HepG2 (cell line): ENCODE data around the gene KPNA3. TPM values are rescaled to one million over a fixed set of nuclear protein-coding genes. Genes with fewer than 3 reads are reported as not detected.

ENCODE experiments used
- ATAC-seq: fragments of 200-7000 bp; cut with Tn5 transposase; 3 replicates; pipeline ENCODE4 v1.9.1; 2020; ENCODE audit warnings: mild to moderate bottlenecking, moderate library complexity
- BruUV-seq: library from RNA; stranded (reverse); fragments of 400-500 nt; replicated peaks from 2 replicates; lab custom pipeline; 2021; lab: Mats Ljungman, UMichigan
- CTCF ChIA-PET: fragments of 300-600 bp; formaldehyde crosslinking; extraction: SDS; loops from one replicate; lab custom pipeline; 2021; ENCODE audit warnings: low total read pairs, inconsistent platforms, low intra/inter-chr PET ratio; lab: Yijun Ruan, JAX
- POLR2A ChIA-PET: fragments of 350-600 bp; sonication (Branson Sonifier 250); formaldehyde crosslinking; loops from one replicate; lab custom pipeline; 2020; ENCODE audit warnings: antibody characterized with exemption, inconsistent platforms; lab: Yijun Ruan, JAX
- DNase-seq: peaks from one replicate; pipeline ENCODE4 v3.0.0-alpha.2; 2015; ENCODE audit warnings: low spot score
- FAIRE-seq: peaks from 3 replicates; lab custom pipeline; 2011; peaks lifted over from hg19 to GRCh38; lab: Jason Lieb, UNC
- H2AFZ ChIP-seq: one replicate; pipeline ENCODE4 v1.6.1; 2011; ENCODE audit warnings: low read length, inconsistent platforms
- H3K27ac ChIP-seq: fragments of 300-600 bp; 3 replicates; pipeline ENCODE4 v1.8.0; 2011; ENCODE audit warnings: mixed run types, mild to moderate bottlenecking, mixed read lengths, low read length, inconsistent platforms; ENCODE audit not compliant: insufficient read depth; ENCODE audit errors: extremely low read length
- H3K27me3 ChIP-seq, 2 experiments: fragments of 200-600 bp in 1 of 2; 2 replicates in 1 of 2; 3 replicates in 1 of 2; pipeline versions ENCODE4 v1.6.0 to v1.8.0; 2011; ENCODE audit warnings: low read length in 2 of 2, mild to moderate bottlenecking in 2 of 2, moderate library complexity in 2 of 2, inconsistent platforms in 1 of 2; ENCODE audit not compliant: insufficient read depth in 2 of 2, control insufficient read depth in 1 of 2
- H3K36me3 ChIP-seq, 2 experiments: fragments of 200-600 bp in 1 of 2; replicated peaks in 1 of 2; 2 replicates in 1 of 2; 3 replicates in 1 of 2; pipeline versions ENCODE4 v1.5.1 to v1.8.0; 2011; ENCODE audit warnings: low read length in 2 of 2, inconsistent platforms in 1 of 2; ENCODE audit not compliant: insufficient read depth in 2 of 2, control insufficient read depth in 1 of 2
- H3K4me1 ChIP-seq: 2 replicates; pipeline ENCODE4 v1.5.1; 2012; ENCODE audit warnings: low read length, inconsistent platforms; ENCODE audit not compliant: insufficient read depth
- H3K4me2 ChIP-seq: 2 replicates; pipeline ENCODE4 v1.6.0; 2011; ENCODE audit warnings: low read depth, low read length, inconsistent platforms
- H3K4me3 ChIP-seq, 3 experiments: fragments of 200-600 bp in 1 of 3; sonication (generic), shearing (Covaris generic) in 1 of 3; replicated peaks in 1 of 3; 2 replicates each; pipeline ENCODE4 v1.5.1; 2011 to 2016; ENCODE audit warnings: low read length in 3 of 3, inconsistent platforms in 2 of 3, low read depth in 2 of 3, mild to moderate bottlenecking in 2 of 3, control low read depth in 1 of 3, mixed read lengths in 1 of 3; ENCODE audit not compliant: insufficient read depth in 1 of 3
- H3K79me2 ChIP-seq: one replicate; pipeline ENCODE4 v1.6.1; 2011; ENCODE audit warnings: low read length, inconsistent platforms; ENCODE audit not compliant: insufficient read depth
- H3K9ac ChIP-seq: 2 replicates; pipeline ENCODE4 v1.6.0; 2011; ENCODE audit warnings: mild to moderate bottlenecking, low read depth, low read length, inconsistent platforms; ENCODE audit not compliant: insufficient read depth
- H3K9me3 ChIP-seq: 2 replicates; pipeline ENCODE4 v1.5.1; 2012; ENCODE audit warnings: mild to moderate bottlenecking, low read length
- H4K20me1 ChIP-seq: 2 replicates; pipeline ENCODE4 v1.6.0; 2011; ENCODE audit warnings: inconsistent platforms, mild to moderate bottlenecking, low read length, moderate library complexity; ENCODE audit not compliant: insufficient read depth
- ARID5B ChIP-seq: IDR thresholded peaks from 2 replicates; pipeline ENCODE4 v1.4.0; 2020; ENCODE audit warnings: mild to moderate bottlenecking, missing genetic modification reagents
- HNF4A ChIP-seq: sonication (generic); formaldehyde crosslinking; IDR thresholded peaks from 2 replicates; pipeline ENCODE4 v1.4.0; 2020; ENCODE audit warnings: missing genetic modification reagents
- JUNB ChIP-seq: sonication (generic); formaldehyde crosslinking; IDR thresholded peaks from 2 replicates; pipeline ENCODE4 v1.8.0; 2022; ENCODE audit warnings: missing genetic modification reagents, mild to moderate bottlenecking, borderline replicate concordance
- ZBTB7B ChIP-seq: sonication (generic); formaldehyde crosslinking; IDR thresholded peaks from 2 replicates; pipeline ENCODE4 v1.4.0; 2020; ENCODE audit warnings: missing genetic modification reagents
- ZNF792 ChIP-seq: IDR thresholded peaks from 2 replicates; pipeline ENCODE4 v1.6.1; 2016
- WGBS: methylation state at CpG from one replicate; pipeline ENCODE4 v1.1.6; 2017; ENCODE audit warnings: low lambda C conversion rate; 5-methylcytosine and 5-hydroxymethylcytosine counted together
- in situ Hi-C: cut with HindIII; loops from 2 replicates; pipeline ENCODE4 v1.10.0; 2017; ENCODE audit warnings: low pct_unique_long_range_greater_than_20kb; ENCODE audit not compliant: extremely low pct_ligation_motif_present
- intact Hi-C: fragments of 100-400 bp; cut with micrococcal nuclease; formaldehyde crosslinking; loops from one replicate; pipeline ENCODE4 v1.10.0; 2022; ENCODE audit not compliant: unreplicated experiment
- polyA plus RNA-seq, 8 experiments: library from polyadenylated mRNA; depleted of rRNA in 3 of 8; stranded (reverse) in 7 of 8; unstranded in 1 of 8; fragments of >200 nt; fragmentation: Illumina TruSeq in 4 of 8; extraction: Trizol in 4 of 8; gene quantifications; 2 replicates each; pipeline versions ENCODE4 v1.2.1 to v1.2.3, GENCODE V29; 2011 to 2016; ENCODE audit warnings: low read depth in 4 of 8, missing spikeins in 1 of 8, mixed read lengths in 1 of 8; ENCODE audit not compliant: insufficient read depth in 1 of 8
- total RNA-seq, 5 experiments: library from RNA; depleted of rRNA; stranded (reverse); fragments of >200 nt; fragmentation: Illumina TruSeq; extraction: Trizol; gene quantifications; 2 replicates each; pipeline ENCODE4 v1.2.3, GENCODE V29; 2016; ENCODE audit warnings: low read depth in 1 of 5
- TF ChIP-seq, protein P1 (sequence below): sonication (generic); formaldehyde crosslinking; IDR thresholded peaks from 2 replicates; pipeline ENCODE4 v1.9.0; 2022; ENCODE audit warnings: missing genetic modification reagents, mild to moderate bottlenecking, borderline replicate concordance
- TF ChIP-seq, protein P2 (sequence below): sonication (generic); formaldehyde crosslinking; IDR thresholded peaks from 2 replicates; pipeline ENCODE4 v1.4.0; 2020; ENCODE audit warnings: missing genetic modification reagents, borderline replicate concordance
- TF ChIP-seq, protein P3 (sequence below): sonication (generic); formaldehyde crosslinking; conservative IDR thresholded peaks from 2 replicates; pipeline ENCODE4 v1.8.0; 2022; ENCODE audit warnings: low read depth, missing genetic modification reagents
- TF ChIP-seq, protein P4 (sequence below): sonication (generic); formaldehyde crosslinking; conservative IDR thresholded peaks from 2 replicates; pipeline ENCODE4 v1.4.0; 2020; ENCODE audit warnings: mild to moderate bottlenecking, missing genetic modification reagents, moderate library complexity

The KPNA3 gene
- total and polyA plus RNA-seq, 2 of the 13 experiments (the other 11 are each of a cell fraction or from before 2014, with no cell fraction given), result 13.0 to 28.9 TPM

DNA sequence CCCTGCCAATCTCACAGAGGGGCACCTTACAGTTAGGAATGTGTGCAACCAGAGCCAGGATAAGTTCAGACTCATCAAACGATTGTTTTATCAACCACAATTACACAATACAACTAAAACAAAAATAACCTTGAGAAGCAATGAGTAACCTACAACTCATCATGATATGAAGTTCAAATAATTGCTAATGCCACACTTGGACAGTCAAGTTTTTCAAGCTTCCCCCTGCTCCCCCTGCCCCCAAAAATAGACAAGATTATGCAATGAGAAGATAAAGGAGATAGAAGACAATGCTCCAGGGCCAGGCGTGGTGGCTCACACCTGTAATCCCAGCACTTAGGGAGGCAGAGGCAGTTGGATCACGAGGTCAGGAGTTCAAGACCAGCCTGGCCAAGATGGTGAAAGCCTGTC is 13.6 kb upstream of the KPNA3 start:
- CTCF ChIA-PET, result no interaction called here
- Histone ChIP-seq H4K20me1 (no peaks in the 10 kb centered on the region), H3K27ac (peak overlapping the region; percentile 20), H3K9ac (no peak overlapping the region), H3K9me3 (no peaks in the 10 kb centered on the region), H3K4me2 (no peak overlapping the region), H3K4me3 (no peak overlapping the region), H3K27me3 (no peaks in the 10 kb centered on the region), H3K36me3 (no peaks in the 10 kb centered on the region), H2AFZ (no peak overlapping the region), H3K79me2 (no peaks in the 10 kb centered on the region), H3K4me1 (peaks cover 67% of the 10 kb centered on the region)
- WGBS, result 9% methylated on average over 3 of the region's 3 CpGs
- POLR2A ChIA-PET, result interaction anchor here (0.7 to 10.9 kb wide), 7 partner anchors 9 to 115 kb away, joined by 3 to 193 read pairs (median 3); partner anchors contain the start of genes EBPL and KPNA3
- FAIRE-seq, result no peak
- in situ Hi-C loops (no loop called here), intact Hi-C loops (no loop called here)
- no TSS peak for BruUV-seq
- peak; percentile 57 for ATAC-seq
- DNase-seq, result peak; percentile 90
- peak; percentile 32; the same call in 1 of the 2 replicates for TF ChIP-seq ZBTB7B (CRISPR knock-in tag)
- TF ChIP-seq, protein P1, sequence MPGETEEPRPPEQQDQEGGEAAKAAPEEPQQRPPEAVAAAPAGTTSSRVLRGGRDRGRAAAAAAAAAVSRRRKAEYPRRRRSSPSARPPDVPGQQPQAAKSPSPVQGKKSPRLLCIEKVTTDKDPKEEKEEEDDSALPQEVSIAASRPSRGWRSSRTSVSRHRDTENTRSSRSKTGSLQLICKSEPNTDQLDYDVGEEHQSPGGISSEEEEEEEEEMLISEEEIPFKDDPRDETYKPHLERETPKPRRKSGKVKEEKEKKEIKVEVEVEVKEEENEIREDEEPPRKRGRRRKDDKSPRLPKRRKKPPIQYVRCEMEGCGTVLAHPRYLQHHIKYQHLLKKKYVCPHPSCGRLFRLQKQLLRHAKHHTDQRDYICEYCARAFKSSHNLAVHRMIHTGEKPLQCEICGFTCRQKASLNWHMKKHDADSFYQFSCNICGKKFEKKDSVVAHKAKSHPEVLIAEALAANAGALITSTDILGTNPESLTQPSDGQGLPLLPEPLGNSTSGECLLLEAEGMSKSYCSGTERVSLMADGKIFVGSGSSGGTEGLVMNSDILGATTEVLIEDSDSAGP (CRISPR knock-in tag), result no peak
- TF ChIP-seq HNF4A (CRISPR knock-in tag), result peak; percentile 55; the same call in 1 of the 2 replicates
- 0 out of 2 replicates have a peak, but pooled peaks have one; percentile 25 for TF ChIP-seq ZNF792 (CRISPR knock-in tag)
- TF ChIP-seq, protein P2, sequence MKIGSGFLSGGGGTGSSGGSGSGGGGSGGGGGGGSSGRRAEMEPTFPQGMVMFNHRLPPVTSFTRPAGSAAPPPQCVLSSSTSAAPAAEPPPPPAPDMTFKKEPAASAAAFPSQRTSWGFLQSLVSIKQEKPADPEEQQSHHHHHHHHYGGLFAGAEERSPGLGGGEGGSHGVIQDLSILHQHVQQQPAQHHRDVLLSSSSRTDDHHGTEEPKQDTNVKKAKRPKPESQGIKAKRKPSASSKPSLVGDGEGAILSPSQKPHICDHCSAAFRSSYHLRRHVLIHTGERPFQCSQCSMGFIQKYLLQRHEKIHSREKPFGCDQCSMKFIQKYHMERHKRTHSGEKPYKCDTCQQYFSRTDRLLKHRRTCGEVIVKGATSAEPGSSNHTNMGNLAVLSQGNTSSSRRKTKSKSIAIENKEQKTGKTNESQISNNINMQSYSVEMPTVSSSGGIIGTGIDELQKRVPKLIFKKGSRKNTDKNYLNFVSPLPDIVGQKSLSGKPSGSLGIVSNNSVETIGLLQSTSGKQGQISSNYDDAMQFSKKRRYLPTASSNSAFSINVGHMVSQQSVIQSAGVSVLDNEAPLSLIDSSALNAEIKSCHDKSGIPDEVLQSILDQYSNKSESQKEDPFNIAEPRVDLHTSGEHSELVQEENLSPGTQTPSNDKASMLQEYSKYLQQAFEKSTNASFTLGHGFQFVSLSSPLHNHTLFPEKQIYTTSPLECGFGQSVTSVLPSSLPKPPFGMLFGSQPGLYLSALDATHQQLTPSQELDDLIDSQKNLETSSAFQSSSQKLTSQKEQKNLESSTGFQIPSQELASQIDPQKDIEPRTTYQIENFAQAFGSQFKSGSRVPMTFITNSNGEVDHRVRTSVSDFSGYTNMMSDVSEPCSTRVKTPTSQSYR, result peak; percentile 71; the same call in 1 of the 2 replicates
- peak; percentile 60; the same call in 1 of the 2 replicates for TF ChIP-seq JUNB (CRISPR knock-in tag)
- TF ChIP-seq, protein P3, sequence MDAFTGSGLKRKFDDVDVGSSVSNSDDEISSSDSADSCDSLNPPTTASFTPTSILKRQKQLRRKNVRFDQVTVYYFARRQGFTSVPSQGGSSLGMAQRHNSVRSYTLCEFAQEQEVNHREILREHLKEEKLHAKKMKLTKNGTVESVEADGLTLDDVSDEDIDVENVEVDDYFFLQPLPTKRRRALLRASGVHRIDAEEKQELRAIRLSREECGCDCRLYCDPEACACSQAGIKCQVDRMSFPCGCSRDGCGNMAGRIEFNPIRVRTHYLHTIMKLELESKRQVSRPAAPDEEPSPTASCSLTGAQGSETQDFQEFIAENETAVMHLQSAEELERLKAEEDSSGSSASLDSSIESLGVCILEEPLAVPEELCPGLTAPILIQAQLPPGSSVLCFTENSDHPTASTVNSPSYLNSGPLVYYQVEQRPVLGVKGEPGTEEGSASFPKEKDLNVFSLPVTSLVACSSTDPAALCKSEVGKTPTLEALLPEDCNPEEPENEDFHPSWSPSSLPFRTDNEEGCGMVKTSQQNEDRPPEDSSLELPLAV (CRISPR knock-in tag), result no peak
- TF ChIP-seq, protein P4, sequence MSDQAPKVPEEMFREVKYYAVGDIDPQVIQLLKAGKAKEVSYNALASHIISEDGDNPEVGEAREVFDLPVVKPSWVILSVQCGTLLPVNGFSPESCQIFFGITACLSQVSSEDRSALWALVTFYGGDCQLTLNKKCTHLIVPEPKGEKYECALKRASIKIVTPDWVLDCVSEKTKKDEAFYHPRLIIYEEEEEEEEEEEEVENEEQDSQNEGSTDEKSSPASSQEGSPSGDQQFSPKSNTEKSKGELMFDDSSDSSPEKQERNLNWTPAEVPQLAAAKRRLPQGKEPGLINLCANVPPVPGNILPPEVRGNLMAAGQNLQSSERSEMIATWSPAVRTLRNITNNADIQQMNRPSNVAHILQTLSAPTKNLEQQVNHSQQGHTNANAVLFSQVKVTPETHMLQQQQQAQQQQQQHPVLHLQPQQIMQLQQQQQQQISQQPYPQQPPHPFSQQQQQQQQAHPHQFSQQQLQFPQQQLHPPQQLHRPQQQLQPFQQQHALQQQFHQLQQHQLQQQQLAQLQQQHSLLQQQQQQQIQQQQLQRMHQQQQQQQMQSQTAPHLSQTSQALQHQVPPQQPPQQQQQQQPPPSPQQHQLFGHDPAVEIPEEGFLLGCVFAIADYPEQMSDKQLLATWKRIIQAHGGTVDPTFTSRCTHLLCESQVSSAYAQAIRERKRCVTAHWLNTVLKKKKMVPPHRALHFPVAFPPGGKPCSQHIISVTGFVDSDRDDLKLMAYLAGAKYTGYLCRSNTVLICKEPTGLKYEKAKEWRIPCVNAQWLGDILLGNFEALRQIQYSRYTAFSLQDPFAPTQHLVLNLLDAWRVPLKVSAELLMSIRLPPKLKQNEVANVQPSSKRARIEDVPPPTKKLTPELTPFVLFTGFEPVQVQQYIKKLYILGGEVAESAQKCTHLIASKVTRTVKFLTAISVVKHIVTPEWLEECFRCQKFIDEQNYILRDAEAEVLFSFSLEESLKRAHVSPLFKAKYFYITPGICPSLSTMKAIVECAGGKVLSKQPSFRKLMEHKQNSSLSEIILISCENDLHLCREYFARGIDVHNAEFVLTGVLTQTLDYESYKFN (CRISPR knock-in tag), result peak; percentile 34; the same call in 1 of the 2 replicates
- TF ChIP-seq ARID5B (CRISPR knock-in tag), result peak; percentile 62
